ENCODE measurements around the gene MGAT1. TPM values are rescaled to one million over a fixed set of nuclear protein-coding genes. Genes with fewer than 3 reads are reported as not detected.

The MGAT1 gene
- total RNA-seq, 1 experiment from 2014 or later, result 72.7 TPM

- H3K27ac ChIP-seq (ENCODE audit: insufficient read length, low read depth, low read length), result no peak overlapping the region
- H3K9me3 ChIP-seq (ENCODE audit: control insufficient read depth, low read depth, low read length), result no peaks in the 10 kb centered on the region
- H3T11ph ChIP-seq (ENCODE audit: low read length), result no peak overlapping the region
- no peak overlapping the region for H3K9ac ChIP-seq (ENCODE audit: extremely low read depth, insufficient read length, low read length)
- no peak overlapping the region for H2BK12ac ChIP-seq (ENCODE audit: insufficient read length, low read depth, low read length)
- no peaks in the 10 kb centered on the region for H4K20me1 ChIP-seq (ENCODE audit: control insufficient read depth, insufficient read depth, insufficient read length)
- no peaks in the 10 kb centered on the region for H3K79me2 ChIP-seq (ENCODE audit: insufficient read depth, low read length)
- H3K4me1 ChIP-seq (ENCODE audit: insufficient read depth, low read length), result no peaks in the 10 kb centered on the region
- Mint-ChIP-seq H3K27me3 (ENCODE audit: low read depth) (peaks cover 38% of the 10 kb centered on the region), H3K36me3 (ENCODE audit: insufficient read depth in 1 of 3, low read depth in 3 of 3) (no peaks in the 10 kb centered on the region), H3K4me3 (no peak overlapping the region), H3K27ac (no peak overlapping the region), H3K4me1 (peaks cover 17 to 18% of the 10 kb centered on the region in 2 experiments), H3K9me3 (peaks cover 0 to 2% of the 10 kb centered on the region in 2 experiments; a peak in 2 of 5 replicates)
- H4K8ac ChIP-seq (replicated peaks; ENCODE audit: insufficient read length, low read depth, low read length), result no peak overlapping the region
- H3K4me2 ChIP-seq (ENCODE audit: insufficient read depth, insufficient read length, low read length), result no peak overlapping the region
- H2BK20ac ChIP-seq (ENCODE audit: low read depth, low read length, poor library complexity, severe bottlenecking), result no peak overlapping the region
- no peak overlapping the region for H2AK5ac ChIP-seq (ENCODE audit: insufficient read length, low read length)
- no peak overlapping the region for H2BK5ac ChIP-seq (ENCODE audit: insufficient read length, low read length)
- no peak overlapping the region for H3K14ac ChIP-seq (ENCODE audit: insufficient read depth, low read length)
- H3K4ac ChIP-seq (ENCODE audit: low read depth, low read length), result no peak overlapping the region
- TF ChIP-seq CTCF (conservative IDR thresholded peaks at IDR 0.05), result no peak
- DNase-seq, result no peak
- H4K5ac ChIP-seq (ENCODE audit: insufficient read length, low read depth, low read length), result no peak overlapping the region
- H3K79me1 ChIP-seq (ENCODE audit: insufficient read depth, low read depth, low read length, poor library complexity, severe bottlenecking), result no peaks in the 10 kb centered on the region
- H3K56ac ChIP-seq (ENCODE audit: insufficient read length, low read depth, low read length), result no peak overlapping the region
- no CpG with 5 or more reads among the region's 4 CpGs for WGBS (ENCODE audit: extremely low coverage, insufficient read length, low lambda C conversion rate)
- H3K23ac ChIP-seq (ENCODE audit: insufficient read length, low read depth, low read length), result no peak overlapping the region
- H3K27me3 ChIP-seq (ENCODE audit: insufficient read depth, low read length), result no peaks in the 10 kb centered on the region
- no peak overlapping the region for H4K91ac ChIP-seq (ENCODE audit: insufficient read length, low read depth, low read length)
- H2BK120ac ChIP-seq (ENCODE audit: low read depth, low read length, poor library complexity, severe bottlenecking), result no peak overlapping the region
- H2BK15ac ChIP-seq (ENCODE audit: low read depth, low read length), result no peak overlapping the region
- no peak overlapping the region for H2AFZ ChIP-seq (ENCODE audit: low read length)
- no peaks in the 10 kb centered on the region for H3K23me2 ChIP-seq (ENCODE audit: insufficient read length, low read depth, low read length, poor library complexity, severe bottlenecking)
- H3K18ac ChIP-seq (ENCODE audit: insufficient read length, low read depth, low read length), result no peak overlapping the region
These were observed 18.9 kb upstream of the MGAT1 start for GRCh38 chr5:180821538-180821937.
